ENCODE data around the gene ACKR2. TPM values are rescaled to one million over a fixed set of nuclear protein-coding genes. Genes with fewer than 3 reads are reported as not detected.

ACKR2 gene
- total and polyA plus RNA-seq, 3 donors from 2014 or later = 2.7 to 7.8 (median 3.4) TPM

DNA sequence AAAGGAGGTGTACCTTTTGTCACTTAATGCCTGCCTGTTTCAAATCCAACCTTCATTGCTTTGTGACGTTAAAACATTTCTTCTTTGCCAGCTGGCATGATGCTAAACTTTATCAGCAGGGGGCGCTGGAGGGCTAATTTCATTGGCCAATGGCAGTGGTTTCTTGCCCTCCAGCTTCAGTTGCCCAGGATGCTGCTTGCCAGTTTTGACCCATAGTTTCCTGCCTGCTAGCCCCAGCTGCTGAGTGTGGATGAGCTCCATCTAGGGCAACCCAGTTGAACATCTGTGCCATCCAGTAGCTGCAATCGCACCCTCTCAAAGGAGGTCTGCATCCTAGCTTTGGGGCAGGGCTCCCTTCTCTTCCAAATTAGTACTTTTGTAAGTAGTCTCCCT is 22.1 kb downstream of the ACKR2 start:
- H3K4me3 ChIP-seq = no peak overlapping the region
- 28 to 36% methylated on average over 3 of the region's 3 CpGs for WGBS, 2 donors

DNA sequence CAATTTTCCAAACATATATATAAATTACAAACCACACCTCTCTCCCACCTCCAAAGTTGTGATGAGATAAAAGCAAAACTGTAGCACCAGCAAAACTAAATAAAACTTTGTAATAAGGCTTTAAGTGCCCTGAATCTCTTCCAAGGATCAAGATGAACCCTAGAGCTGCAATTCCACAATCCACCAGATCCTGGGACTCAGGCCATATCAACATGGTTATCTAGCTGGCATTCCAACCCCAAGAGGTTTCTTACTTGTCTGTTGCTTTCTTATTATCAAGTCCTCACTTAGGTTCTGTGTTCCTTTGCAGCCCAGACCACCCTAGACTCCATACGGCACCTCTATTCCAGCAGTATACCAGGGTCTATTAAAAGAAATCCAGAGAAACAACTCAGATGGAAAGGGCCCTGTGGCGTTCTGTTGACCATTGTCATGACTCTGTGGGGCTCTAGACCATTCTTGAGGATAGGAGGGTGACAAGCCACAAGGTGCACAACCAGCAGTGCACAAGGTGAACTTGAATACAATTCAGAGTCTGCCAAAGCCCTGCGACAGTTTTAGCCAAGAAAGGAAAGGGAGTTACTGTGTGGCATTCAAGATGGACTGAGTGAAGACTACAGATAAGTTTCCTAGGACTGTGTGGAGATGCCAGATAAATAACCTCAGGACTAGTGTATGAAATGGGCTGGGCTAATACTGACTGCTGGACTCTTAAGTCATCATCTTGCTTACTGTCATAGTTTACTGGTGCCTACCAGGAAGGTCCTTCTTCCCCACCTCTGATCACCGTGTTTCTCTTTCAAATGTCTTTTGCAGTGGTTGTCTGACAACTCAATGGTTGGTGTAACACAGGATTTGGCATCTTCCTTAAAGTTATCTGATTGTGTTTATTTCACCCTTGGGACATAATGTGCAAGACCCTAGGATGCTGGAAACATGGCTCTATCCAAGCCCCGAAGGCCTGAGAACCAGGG is 27.2 kb downstream of the ACKR2 start:
- H3K9me3 ChIP-seq = no peaks in the 10 kb centered on the region
- no peak overlapping the region for H3K27ac ChIP-seq
- WGBS, 2 donors = 82 to 86% methylated on average over 5 of the region's 5 CpGs
- no peak for TF ChIP-seq POLR2A (IDR thresholded peaks at IDR 0.05)
- TF ChIP-seq, protein P1, sequence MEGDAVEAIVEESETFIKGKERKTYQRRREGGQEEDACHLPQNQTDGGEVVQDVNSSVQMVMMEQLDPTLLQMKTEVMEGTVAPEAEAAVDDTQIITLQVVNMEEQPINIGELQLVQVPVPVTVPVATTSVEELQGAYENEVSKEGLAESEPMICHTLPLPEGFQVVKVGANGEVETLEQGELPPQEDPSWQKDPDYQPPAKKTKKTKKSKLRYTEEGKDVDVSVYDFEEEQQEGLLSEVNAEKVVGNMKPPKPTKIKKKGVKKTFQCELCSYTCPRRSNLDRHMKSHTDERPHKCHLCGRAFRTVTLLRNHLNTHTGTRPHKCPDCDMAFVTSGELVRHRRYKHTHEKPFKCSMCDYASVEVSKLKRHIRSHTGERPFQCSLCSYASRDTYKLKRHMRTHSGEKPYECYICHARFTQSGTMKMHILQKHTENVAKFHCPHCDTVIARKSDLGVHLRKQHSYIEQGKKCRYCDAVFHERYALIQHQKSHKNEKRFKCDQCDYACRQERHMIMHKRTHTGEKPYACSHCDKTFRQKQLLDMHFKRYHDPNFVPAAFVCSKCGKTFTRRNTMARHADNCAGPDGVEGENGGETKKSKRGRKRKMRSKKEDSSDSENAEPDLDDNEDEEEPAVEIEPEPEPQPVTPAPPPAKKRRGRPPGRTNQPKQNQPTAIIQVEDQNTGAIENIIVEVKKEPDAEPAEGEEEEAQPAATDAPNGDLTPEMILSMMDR (IDR thresholded peaks at IDR 0.05) = no peak
- no peak overlapping the region for H3K4me3 ChIP-seq
- H3K4me1 ChIP-seq = no peaks in the 10 kb centered on the region
- intact Hi-C loops (cut with DNase I; ENCODE audit: low total_unique reads) = loop anchor here (10.0 kb wide), 1 partner anchor 48 kb away; no protein-coding TSS in a partner anchor
- no peaks in the 10 kb centered on the region for H3K27me3 ChIP-seq
- no peak for DNase-seq
- no peaks in the 10 kb centered on the region for H3K36me3 ChIP-seq (ENCODE audit: low read depth, missing control alignments)

More for the DNA sequence above, 22.1 kb downstream of the ACKR2 start:
- Histone ChIP-seq H3K27me3 (no peaks in the 10 kb centered on the region), H3K27ac (no peak overlapping the region), H3K36me3 (ENCODE audit: low read depth, missing control alignments) (no peaks in the 10 kb centered on the region), H3K4me1 (no peaks in the 10 kb centered on the region), H3K9me3 (no peaks in the 10 kb centered on the region)
- intact Hi-C loops (cut with DNase I; ENCODE audit: low total_unique reads) = loop anchor here (10.0 kb wide), 1 partner anchor 53 kb away; no protein-coding TSS in a partner anchor
- peak; percentile 85 for DNase-seq
- TF ChIP-seq POLR2A (IDR thresholded peaks at IDR 0.05) = no peak
- TF ChIP-seq, protein P1 (IDR thresholded peaks at IDR 0.05) = peak; percentile 64 to 82 (median 77)

DNA sequence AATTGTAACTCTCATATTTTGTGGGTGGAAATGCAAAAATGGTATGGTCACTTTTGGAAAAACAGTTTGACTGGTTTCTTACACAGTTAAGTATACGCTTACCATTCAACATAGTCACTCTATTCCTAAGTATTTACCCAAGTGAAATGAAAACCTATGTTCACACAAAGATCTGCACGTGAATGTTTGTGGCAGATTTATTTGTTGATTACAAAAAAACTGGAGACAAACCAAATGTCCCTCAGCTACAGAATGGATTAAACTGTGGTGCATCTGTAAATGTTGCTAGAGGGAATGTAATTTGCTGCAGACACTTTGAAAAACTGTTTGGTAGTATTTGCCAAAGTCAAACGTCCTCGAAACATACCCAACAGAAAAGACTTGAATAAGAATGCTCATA is 29.3 kb downstream of the ACKR2 start:
- H3K36me3 ChIP-seq (ENCODE audit: low read depth, missing control alignments) = no peaks in the 10 kb centered on the region
- DNase-seq = no peak
- WGBS, 2 donors = 79 to 82% methylated on average over 4 of the region's 4 CpGs
- no peak overlapping the region for H3K4me3 ChIP-seq
- no peak overlapping the region for H3K27ac ChIP-seq
- TF ChIP-seq, protein P1 (IDR thresholded peaks at IDR 0.05) = no peak
- no peak for TF ChIP-seq POLR2A (IDR thresholded peaks at IDR 0.05)
- intact Hi-C loops (cut with DNase I; ENCODE audit: low total_unique reads) = loop anchor here (10.0 kb wide), 1 partner anchor 46 kb away; no protein-coding TSS in a partner anchor
- no peaks in the 10 kb centered on the region for H3K4me1 ChIP-seq
- H3K9me3 ChIP-seq = no peaks in the 10 kb centered on the region
- no peaks in the 10 kb centered on the region for H3K27me3 ChIP-seq

DNA sequence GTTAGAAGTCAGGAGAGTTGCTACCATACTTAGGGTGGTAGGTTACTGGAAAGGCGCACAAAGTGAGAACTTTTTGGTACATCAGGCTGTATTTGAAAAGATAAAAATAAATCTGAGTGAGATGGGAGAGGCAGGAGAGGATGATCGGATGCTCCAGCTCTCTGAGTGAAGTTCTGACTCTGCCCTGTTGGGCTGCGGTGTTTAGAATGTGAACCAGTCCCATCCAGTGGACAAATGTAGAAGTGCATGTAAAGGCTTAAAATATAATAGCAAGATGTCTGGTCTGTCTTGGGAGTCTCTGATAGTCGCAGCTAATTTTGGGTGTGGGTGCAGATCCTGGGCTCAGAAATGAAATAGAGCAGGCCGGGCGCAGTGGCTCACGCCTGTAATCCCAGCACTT is 30.4 kb downstream of the ACKR2 start:
- no peaks in the 10 kb centered on the region for H3K36me3 ChIP-seq (ENCODE audit: low read depth, missing control alignments)
- H3K9me3 ChIP-seq = no peaks in the 10 kb centered on the region
- no peak overlapping the region for H3K4me3 ChIP-seq
- peaks cover 5% of the 10 kb centered on the region for H3K4me1 ChIP-seq
- H3K27ac ChIP-seq = no peak overlapping the region
- TF ChIP-seq, protein P1 (IDR thresholded peaks at IDR 0.05) = peak; percentile 71 to 93 (median 73)
- no peak for TF ChIP-seq POLR2A (IDR thresholded peaks at IDR 0.05)
- WGBS, 2 donors = 22 to 28% methylated on average over 7 of the region's 7 CpGs
- H3K27me3 ChIP-seq = no peaks in the 10 kb centered on the region
- DNase-seq = peak; percentile 64
- intact Hi-C loops (cut with DNase I; ENCODE audit: low total_unique reads) = loop anchor here (10.0 kb wide), 1 partner anchor 45 kb away; no protein-coding TSS in a partner anchor

Data from testis (tissue), 3 donors.